Parathyroid adenoma (tissue), 2 donors: ENCODE results near the gene CD7.

Experiments
- H2AFZ ChIP-seq: fragments of 300-600 bp; sonication (generic); one replicate; pipeline ENCODE4 v1.7.0; 2017; ENCODE audit warnings: antibody characterized with exemption, mild to moderate bottlenecking
- H3K27ac ChIP-seq: fragments of 300-600 bp; sonication (generic); one replicate; pipeline ENCODE4 v1.7.0; 2017
- H3K27me3 ChIP-seq: fragments of 300-600 bp; sonication (generic); one replicate; pipeline ENCODE4 v1.7.0; 2017; ENCODE audit warnings: low read length; ENCODE audit not compliant: control insufficient read depth, insufficient read depth
- H3K36me3 ChIP-seq: fragments of 300-600 bp; sonication (generic); one replicate; pipeline ENCODE4 v1.7.0; 2017; ENCODE audit warnings: low read length; ENCODE audit not compliant: control insufficient read depth, insufficient read depth
- H3K4me1 ChIP-seq: fragments of 300-600 bp; sonication (generic); one replicate; pipeline ENCODE4 v1.7.0; 2017; ENCODE audit warnings: control low read depth
- H3K4me2 ChIP-seq: fragments of 300-600 bp; sonication (generic); one replicate; pipeline ENCODE4 v1.7.0; 2017; ENCODE audit warnings: low read length
- H3K4me3 ChIP-seq: fragments of 300-600 bp; sonication (generic); one replicate; pipeline ENCODE4 v1.7.0; 2017; ENCODE audit warnings: low read depth, low read length
- H3K79me2 ChIP-seq: fragments of 300-600 bp; sonication (generic); one replicate; pipeline ENCODE4 v1.7.0; 2017; ENCODE audit warnings: control low read depth
- H3K9ac ChIP-seq: fragments of 300-600 bp; sonication (generic); one replicate; pipeline ENCODE4 v1.7.0; 2017; ENCODE audit warnings: mild to moderate bottlenecking
- H3K9me3 ChIP-seq: fragments of 300-600 bp; sonication (generic); one replicate; pipeline ENCODE4 v1.7.0; 2017; ENCODE audit warnings: low read length; ENCODE audit not compliant: control insufficient read depth
- TF ChIP-seq, protein P1 (sequence below): fragments of 300-600 bp; sonication (generic); IDR thresholded peaks from one replicate; pipeline ENCODE4 v1.7.0; 2017; ENCODE audit warnings: antibody characterized with exemption, mild to moderate bottlenecking
- donor health status: primary hyperparathyroidism.

CD7 gene

DNA sequence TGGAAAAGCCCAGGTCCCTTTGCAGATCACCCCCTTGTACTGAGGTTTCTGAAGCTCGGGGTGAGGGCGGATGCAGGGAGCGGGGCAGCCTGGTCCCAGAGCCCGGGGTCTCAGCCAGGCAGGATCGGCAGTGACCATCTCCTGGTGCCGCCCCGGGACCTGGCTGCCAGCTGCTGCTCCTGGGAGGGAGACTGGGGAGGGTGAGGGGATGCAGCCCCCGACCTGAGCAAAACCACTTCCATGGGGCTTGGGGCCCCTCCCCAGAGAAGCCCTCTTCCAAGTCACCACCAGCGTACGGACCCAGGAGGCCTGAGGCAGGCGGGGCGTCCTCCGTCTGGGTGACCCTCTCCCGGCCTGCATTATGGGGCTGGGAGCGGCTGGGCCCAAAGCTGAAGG, 14.8 kb downstream of the CD7 start:
- Histone ChIP-seq H3K27me3 (no peaks in the 10 kb centered on the region), H2AFZ (no peak overlapping the region), H3K4me2 (no peak overlapping the region), H3K27ac (no peak overlapping the region), H3K9me3 (no peaks in the 10 kb centered on the region), H3K36me3 (no peaks in the 10 kb centered on the region), H3K4me3 (no peak overlapping the region), H3K79me2 (no peaks in the 10 kb centered on the region), H3K9ac (no peak overlapping the region), H3K4me1 (peaks cover 2% of the 10 kb centered on the region)
- TF ChIP-seq, protein P1, sequence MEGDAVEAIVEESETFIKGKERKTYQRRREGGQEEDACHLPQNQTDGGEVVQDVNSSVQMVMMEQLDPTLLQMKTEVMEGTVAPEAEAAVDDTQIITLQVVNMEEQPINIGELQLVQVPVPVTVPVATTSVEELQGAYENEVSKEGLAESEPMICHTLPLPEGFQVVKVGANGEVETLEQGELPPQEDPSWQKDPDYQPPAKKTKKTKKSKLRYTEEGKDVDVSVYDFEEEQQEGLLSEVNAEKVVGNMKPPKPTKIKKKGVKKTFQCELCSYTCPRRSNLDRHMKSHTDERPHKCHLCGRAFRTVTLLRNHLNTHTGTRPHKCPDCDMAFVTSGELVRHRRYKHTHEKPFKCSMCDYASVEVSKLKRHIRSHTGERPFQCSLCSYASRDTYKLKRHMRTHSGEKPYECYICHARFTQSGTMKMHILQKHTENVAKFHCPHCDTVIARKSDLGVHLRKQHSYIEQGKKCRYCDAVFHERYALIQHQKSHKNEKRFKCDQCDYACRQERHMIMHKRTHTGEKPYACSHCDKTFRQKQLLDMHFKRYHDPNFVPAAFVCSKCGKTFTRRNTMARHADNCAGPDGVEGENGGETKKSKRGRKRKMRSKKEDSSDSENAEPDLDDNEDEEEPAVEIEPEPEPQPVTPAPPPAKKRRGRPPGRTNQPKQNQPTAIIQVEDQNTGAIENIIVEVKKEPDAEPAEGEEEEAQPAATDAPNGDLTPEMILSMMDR = no peak

DNA sequence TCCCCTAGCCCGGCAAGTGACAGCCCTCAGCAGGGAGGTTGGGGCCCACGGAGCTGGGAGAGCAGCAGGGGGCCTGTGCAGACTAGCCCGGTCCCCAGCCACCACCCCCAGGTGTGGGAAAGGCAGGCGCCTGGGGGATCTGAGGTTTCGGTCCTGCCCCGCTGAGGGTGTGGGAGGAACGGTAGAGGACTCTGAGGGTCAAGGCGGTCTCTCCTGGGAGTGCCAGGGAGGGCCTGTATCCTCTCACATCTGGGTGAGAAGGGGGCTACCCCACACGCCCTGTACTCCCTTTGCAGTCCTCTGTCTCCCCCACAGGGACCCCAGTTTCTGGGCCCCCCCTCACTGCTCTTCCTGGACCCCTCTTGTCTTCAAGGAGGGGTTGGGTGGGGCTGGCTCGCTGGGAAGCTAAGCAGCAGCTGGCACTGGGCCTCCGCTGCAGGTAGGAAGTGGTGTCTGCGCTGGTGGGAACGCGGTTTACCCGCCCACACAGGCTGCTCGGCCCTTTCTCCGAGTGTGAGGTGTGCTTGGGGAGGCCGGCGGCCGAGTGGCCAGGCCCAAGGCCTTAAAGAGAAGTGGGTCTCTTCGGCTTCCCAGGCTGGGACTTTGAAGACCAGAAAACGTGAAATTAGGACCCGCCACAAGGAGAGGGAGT, 15.4 kb downstream of the CD7 start:
- no peaks in the 10 kb centered on the region for H3K36me3 ChIP-seq
- no peaks in the 10 kb centered on the region for H3K9me3 ChIP-seq
- peaks cover 7% of the 10 kb centered on the region for H3K4me1 ChIP-seq
- H3K4me3 ChIP-seq = no peak overlapping the region
- H3K4me2 ChIP-seq = no peak overlapping the region
- H3K79me2 ChIP-seq = no peaks in the 10 kb centered on the region
- H2AFZ ChIP-seq = no peak overlapping the region
- H3K27me3 ChIP-seq = no peaks in the 10 kb centered on the region
- no peak overlapping the region for H3K27ac ChIP-seq
- TF ChIP-seq, protein P1 = no peak
- H3K9ac ChIP-seq = no peak overlapping the region

DNA sequence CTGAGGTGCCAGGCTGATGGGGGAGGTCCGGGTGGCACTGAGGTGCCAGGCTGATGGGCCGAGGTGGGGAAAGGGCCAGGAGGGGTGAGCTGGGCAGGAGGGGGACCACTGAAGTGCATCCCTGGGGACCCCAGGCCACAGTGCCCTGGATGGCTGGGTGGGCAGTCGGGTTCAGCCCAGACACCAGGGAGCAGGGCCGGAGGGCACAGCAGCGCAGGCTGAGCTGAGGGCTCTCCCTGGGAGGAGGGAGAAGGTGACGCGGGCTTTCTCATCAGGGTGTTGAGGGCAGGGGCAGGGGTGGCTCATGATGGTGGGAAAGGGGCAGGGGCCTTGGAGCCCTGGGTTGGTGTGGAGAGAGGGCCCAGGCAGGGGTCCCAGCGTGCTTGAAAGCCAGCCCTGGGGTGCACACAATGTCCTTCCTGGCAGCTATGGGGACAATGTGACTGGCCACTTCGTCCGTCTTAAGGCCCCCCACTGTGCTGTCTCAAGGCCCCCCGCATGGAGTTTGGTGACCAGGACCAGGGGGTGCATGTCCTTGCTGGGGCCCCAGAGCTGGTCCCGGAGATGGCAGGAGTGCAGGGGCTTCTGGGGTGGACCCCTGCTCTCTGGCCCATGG, 16.0 kb downstream of the CD7 start:
- Histone ChIP-seq H3K79me2 (no peaks in the 10 kb centered on the region), H3K4me3 (no peak overlapping the region), H3K4me2 (no peak overlapping the region), H3K36me3 (no peaks in the 10 kb centered on the region), H3K4me1 (peaks cover 8% of the 10 kb centered on the region), H2AFZ (no peak overlapping the region), H3K27me3 (no peaks in the 10 kb centered on the region), H3K9me3 (no peaks in the 10 kb centered on the region), H3K9ac (no peak overlapping the region), H3K27ac (no peak overlapping the region)
- TF ChIP-seq, protein P1 = no peak

DNA sequence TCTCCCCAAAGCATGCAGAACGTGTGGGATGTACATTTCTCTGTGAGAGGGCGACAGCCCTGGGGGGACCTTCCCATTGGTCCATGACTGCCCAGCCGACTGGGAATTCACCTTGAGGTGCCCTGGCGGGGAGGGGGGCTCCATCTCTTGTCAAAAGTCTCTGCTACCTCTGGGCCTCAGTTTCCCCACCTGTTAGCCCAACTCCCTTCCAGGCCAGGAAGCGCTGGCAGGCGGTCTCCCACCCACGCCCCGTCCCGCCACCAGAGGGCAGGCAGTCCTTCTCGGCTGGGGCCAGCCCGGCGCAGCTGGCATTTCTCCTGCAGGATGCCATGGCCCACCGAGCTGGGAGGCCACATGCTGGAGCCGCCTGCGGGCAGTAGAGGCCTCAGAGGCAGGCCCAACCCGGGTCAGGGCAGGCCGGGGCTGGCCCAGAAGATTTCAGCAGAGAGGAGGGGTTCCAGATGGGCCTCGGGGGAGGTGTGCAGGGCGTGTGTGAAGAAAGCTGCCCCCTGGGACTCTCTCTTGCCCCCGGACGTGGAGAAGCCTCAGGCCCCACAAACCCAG, 16.6 kb downstream of the CD7 start:
- Histone ChIP-seq H3K36me3 (no peaks in the 10 kb centered on the region), H3K4me1 (peaks cover 8% of the 10 kb centered on the region), H3K79me2 (no peaks in the 10 kb centered on the region), H3K4me2 (no peak overlapping the region), H2AFZ (no peak overlapping the region), H3K27ac (no peak overlapping the region), H3K4me3 (no peak overlapping the region), H3K27me3 (no peaks in the 10 kb centered on the region), H3K9me3 (no peaks in the 10 kb centered on the region), H3K9ac (no peak overlapping the region)
- TF ChIP-seq, protein P1 = peak; percentile 65
